Activated T-cell treated with anti-CD3 and anti-CD28 coated beads for 24 hours (primary cell): ENCODE results near the gene PNCK.
"Not testable (repeated sequence)": the region's sequence is repeated elsewhere in the genome, so short reads cannot be mapped to it uniquely, and the experiment has no call there.

Experiments
- DNase-seq: peaks from one replicate; pipeline ENCODE4 v3.0.0-alpha.2; 2020; ENCODE audit warnings: low read depth

Gene PNCK

DNA sequence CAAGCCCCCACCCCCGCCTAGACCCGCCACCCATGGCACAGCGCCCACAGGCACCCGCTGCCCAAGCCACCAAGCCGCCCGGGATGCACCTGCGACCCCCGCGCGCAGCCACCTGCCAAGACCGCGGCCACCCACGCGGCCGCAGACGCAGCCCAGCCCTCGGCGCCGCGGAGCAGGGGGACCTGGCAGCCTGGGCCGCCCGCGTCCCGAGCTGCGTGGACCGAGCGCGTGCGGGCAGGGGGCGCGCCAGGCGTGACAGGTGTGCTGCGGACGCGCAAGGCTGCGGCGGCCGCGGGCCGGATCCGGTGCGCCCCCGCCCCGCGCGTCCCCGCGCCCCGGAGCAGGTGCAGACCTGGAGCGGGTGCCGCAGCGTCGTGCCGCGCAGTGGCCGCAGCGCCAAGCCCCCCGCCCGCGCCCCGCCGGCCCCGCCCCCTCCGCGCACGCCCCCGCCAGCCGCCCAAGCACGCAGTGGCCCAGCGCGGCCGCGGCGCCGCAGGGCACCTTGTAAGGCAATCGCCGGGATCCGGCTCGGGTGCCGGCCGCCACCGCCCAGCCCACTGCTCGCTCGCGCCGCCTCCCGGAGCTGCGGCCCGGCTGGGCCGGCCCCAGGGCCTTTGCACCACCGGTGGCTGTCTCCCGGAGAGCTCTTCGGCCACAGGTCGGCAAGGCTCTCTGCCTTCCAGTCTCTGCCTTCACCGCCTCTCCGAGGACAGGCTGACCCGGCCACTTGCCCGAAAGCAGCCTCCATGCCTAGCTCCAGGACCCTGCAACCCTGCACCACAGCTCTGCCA lies at the start of gene PNCK:
TSS of gene PNCK (minus strand) at position 386 of the 791 bp plus-strand sequence. CDS start 737 bp downstream, outside the sequence.
- no peak for DNase-seq

DNA sequence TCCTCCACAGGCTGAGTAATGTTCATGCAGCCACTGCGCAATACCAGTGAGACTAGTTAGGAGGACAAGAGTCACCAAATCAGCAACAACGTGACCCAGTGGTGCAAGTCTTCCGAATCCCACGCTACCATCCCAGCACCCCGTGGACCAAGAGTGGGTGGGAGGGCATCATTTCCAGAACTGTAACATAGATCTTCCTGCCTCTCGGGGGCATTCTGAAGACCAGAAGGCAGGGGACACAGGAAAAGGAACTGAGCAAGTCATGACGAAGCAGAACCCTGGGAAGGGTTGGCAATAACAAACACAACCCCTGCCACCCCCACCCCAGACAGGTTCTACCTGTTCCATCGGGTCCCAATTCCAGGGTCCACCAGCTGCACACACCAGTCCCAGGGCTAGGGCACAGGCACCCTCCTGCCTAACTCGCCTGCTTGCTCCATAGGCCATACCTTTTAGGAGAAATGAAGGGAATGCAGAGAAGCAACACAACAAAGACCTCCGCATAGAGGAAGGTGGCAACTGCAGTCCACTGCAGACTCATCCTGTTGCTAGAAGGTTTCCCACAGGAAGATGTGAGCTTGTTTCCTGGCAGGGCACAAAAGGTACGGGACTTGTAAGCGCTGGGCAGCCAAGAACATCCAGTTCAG lies 49.2 kb upstream of the PNCK start:
- DNase-seq: no peak

GRCh38 chrX:153719701-153720100 lies 46.1 kb upstream of the PNCK start:
- DNase-seq: no peak

GRCh38 chrX:153719238-153719637 lies 45.6 kb upstream of the PNCK start:
- DNase-seq: no peak

GRCh38 chrX:153717445-153717844 lies 43.8 kb upstream of the PNCK start:
- DNase-seq: no peak

DNA sequence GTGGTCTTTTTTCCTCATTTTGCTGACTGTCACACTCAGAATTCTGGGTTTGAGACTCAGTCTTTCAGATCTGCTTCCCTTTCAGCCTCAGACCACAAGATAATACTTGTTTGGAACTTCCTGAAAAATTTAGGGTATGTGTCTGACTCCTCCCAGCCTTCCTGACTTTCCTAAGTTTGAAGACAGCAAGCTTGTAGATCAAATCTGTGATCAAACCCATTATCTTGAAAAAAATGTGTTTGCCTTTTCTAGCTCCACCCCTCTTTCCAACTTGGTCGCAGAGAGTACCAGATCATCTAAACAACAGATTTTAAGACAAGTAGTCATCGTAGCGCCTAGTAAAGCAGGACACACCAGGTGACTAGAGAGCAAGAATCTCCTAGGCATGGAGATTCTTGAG lies 40.6 kb upstream of the PNCK start:
- no peak for DNase-seq

DNA sequence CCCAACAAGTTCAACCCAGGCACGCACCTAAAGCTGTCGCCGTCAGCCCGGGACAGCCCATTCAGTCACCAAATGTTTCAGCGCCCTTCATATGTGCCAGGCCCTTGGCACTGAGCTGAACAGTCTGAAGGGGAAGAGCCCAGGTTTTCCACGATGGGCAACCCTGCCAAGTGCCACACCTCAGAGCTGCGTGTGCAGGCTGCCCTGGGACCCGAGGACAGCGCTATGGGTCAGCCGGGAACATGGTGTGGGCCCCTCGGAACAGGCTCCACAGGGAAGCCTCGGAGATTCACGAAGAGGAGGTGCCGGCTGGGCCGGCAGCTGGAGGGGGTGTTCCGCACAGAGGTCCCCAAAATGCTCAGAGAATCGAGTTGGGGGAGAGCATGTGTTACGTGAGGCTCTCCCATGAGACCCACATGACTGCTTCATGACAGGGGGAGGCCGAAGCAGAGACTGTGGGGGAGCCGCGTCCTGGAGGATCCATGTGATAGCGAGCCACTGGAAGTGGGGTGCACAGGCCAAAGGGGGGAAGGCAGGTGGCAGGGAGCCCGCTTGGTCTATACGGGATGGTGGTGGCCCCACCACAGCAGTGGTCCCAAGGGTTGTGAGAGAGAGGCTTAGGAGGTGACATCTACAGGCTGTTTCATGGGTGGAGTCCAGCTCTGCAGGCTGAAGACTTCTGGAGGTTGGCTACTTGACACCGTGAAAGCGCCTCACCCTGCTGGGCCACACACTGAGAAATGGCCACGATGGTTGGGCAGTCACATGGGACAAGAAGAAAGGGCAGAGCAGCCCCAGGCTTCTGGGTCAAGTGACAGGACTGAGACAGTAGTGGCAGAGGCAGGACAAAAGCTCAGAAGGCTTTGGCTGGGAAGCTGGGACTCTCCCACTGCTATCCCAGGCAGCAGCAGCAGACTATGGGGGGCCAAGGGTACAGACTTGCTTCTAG lies 36.4 kb upstream of the PNCK start:
- DNase-seq: no peak

DNA sequence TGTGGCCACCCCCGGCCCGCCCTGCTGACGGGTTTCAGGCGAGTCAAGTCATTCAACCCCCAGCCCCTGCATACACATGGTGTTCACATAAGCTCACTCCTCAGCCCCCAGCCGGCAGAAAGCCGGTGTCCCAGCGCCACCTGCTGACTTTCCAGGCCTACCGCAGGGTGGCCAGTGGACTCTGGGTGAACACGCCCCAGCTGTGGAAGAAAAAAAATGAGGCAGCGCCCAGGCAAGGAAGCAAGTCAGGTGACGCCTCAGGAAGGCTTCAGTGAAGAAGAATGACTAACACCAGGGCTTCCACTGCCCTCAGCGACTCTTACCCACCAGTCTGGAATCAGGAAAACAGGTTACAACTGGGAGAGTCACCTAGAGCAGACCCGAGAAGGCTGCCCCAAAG lies 34.8 kb upstream of the PNCK start:
- no peak for DNase-seq

DNA sequence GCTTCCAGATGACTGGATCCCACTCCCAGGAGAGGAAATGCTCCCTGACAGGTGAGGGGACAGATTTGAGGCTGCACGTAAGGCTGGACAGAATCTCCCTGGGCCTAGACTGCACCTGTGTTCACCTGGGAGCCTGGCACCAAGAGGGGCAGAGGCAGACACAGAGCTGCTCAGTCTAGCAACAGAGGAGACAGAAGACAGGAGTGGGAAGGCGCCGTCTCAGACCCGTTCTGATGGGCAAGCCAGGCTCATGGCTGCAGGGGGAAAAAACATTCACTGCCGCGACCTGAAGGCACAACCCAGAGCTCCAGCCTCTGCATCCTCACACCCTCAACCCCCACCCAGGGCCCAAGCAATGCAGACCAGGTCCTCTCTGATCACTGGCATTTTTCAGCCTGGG lies 33.8 kb upstream of the PNCK start:
- DNase-seq: no peak

- no peak for DNase-seq
These were observed 33.2 kb upstream of the PNCK start for GRCh38 chrX:153706799-153707198.

DNA sequence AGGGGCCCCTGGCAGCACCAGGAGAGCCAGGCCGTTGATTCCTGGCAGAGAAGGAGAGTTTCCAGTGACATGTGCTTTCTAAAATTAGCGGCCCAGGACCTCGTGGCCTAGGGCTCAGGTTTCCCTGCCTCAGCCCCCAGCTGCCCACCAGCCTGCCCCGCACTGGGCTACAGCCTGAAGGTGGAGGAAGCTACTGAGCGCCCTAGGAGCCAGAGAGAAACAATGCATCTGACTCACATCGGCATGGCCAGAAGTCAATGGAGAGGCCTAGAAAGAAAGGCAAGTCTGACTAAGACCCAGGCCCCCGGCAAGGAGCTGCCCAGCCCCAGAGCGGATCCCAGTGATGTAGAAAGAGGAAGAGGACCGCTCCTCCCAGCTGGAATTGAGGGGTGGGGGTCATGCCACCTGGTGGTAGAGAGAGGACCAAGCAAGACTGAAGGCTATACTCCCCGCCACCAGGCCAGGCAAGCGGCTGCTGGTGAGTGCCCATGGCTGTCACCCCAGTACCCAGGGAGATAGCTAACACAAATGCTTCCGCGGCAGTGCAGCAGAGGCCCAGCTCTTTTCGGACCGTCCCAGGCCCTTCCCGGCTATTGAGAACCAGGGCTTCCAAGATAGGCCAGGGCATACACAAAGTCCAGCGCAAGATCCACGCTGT lies 31.9 kb upstream of the PNCK start:
- DNase-seq: not testable (repeated sequence)

- DNase-seq: not testable (repeated sequence)
These were observed 31.2 kb upstream of the PNCK start for GRCh38 chrX:153704631-153705402.

- no peak for DNase-seq
These were observed 30.5 kb upstream of the PNCK start for GRCh38 chrX:153704021-153704526.

GRCh38 chrX:153703036-153703370 lies 29.4 kb upstream of the PNCK start:
- no peak for DNase-seq

- DNase-seq: no peak
These were observed 28.9 kb upstream of the PNCK start for GRCh38 chrX:153702336-153703035.

DNA sequence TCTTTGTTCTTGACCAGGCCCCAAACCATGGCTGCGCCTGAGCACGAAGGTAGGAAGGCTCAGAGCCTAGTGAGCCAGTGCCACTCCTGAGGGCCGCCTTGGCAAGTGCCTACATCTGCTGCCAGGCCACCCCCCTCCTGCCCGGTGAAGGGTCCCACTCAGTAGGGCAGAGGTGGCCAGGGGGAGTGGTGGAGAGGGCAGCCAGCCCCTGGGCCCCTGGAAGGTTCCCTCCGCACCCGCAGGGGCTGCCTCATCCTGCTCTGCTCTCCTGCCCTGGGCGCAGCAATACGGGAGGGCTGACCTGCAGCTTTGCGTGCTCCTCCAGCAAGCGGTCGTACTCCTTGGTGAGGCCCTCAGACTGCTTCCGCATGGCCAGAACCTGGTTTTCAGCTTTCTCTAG lies 28.1 kb upstream of the PNCK start:
- DNase-seq: no peak

DNA sequence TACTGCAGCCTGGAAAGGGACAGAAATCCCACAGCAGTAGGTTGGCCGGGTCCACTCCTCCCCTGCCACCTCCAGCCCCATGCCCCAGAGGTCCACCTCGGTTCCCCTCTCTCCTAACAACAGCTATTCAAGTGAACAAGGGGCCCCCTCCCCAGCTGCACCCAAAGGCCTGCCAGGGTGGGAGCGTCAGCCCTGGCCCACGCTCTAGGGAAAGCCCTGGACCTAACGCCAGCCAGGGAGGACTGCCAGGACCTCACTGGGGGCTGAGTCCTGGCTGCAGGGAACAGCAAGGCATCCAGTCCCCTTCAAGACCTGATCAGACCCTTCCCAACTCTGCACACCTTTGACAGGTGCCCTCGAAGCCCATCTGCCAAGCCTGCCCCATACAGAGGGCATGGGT lies 27.4 kb upstream of the PNCK start:
- no peak for DNase-seq

GRCh38 chrX:153700376-153700945 lies 26.8 kb upstream of the PNCK start:
- DNase-seq: no peak

DNA sequence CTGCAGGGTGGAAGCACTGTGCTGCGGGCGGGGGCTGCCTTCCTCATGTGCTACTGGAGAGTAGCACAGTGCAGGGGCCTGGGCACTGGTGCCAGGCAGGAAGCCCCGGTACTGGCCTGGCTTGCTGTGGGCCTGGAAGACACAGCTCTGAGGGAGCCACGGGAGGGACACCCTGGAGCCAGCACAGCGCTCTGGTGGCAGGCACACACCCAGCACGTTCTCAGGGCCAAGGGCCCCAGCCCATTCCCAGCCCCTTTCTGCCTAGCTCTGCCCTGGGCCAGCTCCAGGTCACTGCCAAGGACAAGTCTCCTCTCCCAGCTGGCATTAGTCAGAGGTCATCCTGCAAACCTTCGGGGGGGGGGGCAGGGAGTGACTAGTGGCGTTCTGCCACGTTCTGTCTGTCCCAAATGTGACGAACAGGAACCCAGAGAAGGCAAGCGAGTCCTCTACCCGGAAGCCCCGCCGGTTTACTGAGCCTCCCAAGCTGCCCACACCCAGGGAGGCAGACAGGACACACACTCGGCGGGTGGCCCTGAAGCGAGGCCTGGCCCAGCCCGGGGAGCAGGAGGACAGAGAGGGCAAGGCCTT lies 26.3 kb upstream of the PNCK start:
- DNase-seq: not testable (repeated sequence)
